SK-N-SH (cell line): ENCODE data around the gene PPP1R11.

Experiments
- FOSL2 ChIP-seq: IDR thresholded peaks from 2 replicates; pipeline ENCODE4 v1.4.0; 2012; ENCODE audit warnings: low read depth, mild to moderate bottlenecking, moderate library complexity, borderline replicate concordance
- POLR2AphosphoS5 ChIP-seq: IDR thresholded peaks from 2 replicates; pipeline ENCODE4 v1.6.1; 2012; ENCODE audit warnings: low read depth, low read length
- TF ChIP-seq, protein P1 (sequence below): fragments of 200-600 bp; sonication (generic); IDR thresholded peaks from 2 replicates; pipeline ENCODE4 v1.6.1; 2017; ENCODE audit warnings: antibody characterized with exemption, mild to moderate bottlenecking, moderate library complexity
- TF ChIP-seq, protein P2 (sequence below): IDR thresholded peaks from 2 replicates; pipeline ENCODE4; 2012
- TF ChIP-seq, protein P3 (sequence below): IDR thresholded peaks from 2 replicates; pipeline ENCODE4 v1.6.1; 2012; ENCODE audit warnings: mild to moderate bottlenecking, low read depth, low read length, moderate library complexity

DNA sequence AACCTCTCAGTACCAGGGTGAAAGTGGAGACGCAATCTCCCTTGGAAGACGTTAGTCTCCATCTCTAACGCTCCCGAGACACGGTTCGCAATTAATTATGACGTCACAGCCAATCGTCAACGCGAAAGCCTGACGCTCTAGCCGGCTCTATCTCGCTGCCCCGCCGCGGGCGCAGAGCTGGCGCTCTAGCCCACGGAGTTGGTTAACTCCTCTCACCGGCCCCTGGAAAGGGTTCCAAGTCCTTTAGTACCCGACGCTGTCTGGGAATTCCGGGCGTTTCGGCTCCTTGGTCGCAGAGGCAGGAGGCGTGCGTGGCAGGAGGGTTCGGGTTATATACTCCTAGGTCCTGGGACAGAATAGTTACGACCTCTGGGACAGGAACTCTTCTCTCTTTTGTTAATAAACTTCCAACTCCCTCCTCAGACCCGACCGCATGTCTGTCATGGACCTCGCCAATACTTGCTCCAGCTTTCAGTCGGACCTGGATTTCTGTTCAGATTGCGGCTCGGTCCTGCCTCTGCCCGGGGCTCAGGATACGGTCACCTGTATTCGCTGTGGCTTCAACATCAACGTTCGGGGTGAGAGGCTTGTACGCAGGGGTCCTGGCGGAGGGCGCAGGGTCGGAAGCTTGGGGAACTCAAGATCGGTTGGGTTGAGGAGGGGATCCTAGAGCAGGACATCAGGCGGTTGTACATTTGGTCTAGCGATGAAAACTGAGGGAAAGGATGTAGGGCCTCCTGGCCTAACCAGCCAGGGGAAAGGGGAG is 5.7 kb upstream of the PPP1R11 start, which contains the start of gene POLR1H:
- TF ChIP-seq, protein P1, sequence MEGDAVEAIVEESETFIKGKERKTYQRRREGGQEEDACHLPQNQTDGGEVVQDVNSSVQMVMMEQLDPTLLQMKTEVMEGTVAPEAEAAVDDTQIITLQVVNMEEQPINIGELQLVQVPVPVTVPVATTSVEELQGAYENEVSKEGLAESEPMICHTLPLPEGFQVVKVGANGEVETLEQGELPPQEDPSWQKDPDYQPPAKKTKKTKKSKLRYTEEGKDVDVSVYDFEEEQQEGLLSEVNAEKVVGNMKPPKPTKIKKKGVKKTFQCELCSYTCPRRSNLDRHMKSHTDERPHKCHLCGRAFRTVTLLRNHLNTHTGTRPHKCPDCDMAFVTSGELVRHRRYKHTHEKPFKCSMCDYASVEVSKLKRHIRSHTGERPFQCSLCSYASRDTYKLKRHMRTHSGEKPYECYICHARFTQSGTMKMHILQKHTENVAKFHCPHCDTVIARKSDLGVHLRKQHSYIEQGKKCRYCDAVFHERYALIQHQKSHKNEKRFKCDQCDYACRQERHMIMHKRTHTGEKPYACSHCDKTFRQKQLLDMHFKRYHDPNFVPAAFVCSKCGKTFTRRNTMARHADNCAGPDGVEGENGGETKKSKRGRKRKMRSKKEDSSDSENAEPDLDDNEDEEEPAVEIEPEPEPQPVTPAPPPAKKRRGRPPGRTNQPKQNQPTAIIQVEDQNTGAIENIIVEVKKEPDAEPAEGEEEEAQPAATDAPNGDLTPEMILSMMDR: no peak
- TF ChIP-seq, protein P2, sequence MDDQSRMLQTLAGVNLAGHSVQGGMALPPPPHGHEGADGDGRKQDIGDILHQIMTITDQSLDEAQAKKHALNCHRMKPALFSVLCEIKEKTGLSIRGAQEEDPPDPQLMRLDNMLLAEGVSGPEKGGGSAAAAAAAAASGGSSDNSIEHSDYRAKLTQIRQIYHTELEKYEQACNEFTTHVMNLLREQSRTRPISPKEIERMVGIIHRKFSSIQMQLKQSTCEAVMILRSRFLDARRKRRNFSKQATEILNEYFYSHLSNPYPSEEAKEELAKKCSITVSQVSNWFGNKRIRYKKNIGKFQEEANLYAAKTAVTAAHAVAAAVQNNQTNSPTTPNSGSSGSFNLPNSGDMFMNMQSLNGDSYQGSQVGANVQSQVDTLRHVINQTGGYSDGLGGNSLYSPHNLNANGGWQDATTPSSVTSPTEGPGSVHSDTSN: peak; percentile 21; the same call in 1 of the 2 replicates
- no peak; the same call in 1 of the 2 replicates for TF ChIP-seq FOSL2
- peak; percentile 97 for TF ChIP-seq POLR2AphosphoS5
- TF ChIP-seq, protein P3, sequence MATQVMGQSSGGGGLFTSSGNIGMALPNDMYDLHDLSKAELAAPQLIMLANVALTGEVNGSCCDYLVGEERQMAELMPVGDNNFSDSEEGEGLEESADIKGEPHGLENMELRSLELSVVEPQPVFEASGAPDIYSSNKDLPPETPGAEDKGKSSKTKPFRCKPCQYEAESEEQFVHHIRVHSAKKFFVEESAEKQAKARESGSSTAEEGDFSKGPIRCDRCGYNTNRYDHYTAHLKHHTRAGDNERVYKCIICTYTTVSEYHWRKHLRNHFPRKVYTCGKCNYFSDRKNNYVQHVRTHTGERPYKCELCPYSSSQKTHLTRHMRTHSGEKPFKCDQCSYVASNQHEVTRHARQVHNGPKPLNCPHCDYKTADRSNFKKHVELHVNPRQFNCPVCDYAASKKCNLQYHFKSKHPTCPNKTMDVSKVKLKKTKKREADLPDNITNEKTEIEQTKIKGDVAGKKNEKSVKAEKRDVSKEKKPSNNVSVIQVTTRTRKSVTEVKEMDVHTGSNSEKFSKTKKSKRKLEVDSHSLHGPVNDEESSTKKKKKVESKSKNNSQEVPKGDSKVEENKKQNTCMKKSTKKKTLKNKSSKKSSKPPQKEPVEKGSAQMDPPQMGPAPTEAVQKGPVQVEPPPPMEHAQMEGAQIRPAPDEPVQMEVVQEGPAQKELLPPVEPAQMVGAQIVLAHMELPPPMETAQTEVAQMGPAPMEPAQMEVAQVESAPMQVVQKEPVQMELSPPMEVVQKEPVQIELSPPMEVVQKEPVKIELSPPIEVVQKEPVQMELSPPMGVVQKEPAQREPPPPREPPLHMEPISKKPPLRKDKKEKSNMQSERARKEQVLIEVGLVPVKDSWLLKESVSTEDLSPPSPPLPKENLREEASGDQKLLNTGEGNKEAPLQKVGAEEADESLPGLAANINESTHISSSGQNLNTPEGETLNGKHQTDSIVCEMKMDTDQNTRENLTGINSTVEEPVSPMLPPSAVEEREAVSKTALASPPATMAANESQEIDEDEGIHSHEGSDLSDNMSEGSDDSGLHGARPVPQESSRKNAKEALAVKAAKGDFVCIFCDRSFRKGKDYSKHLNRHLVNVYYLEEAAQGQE: 0 out of 2 replicates have a peak, but pooled peaks have one; percentile 49
